ENCODE measurements around the gene ANKRD13A. TPM values are rescaled to one million over a fixed set of nuclear protein-coding genes. Genes with fewer than 3 reads are reported as not detected.

ANKRD13A gene
- total and polyA plus RNA-seq, 2 of the 13 experiments (the other 11 are each of a cell fraction or from before 2014, with no cell fraction given), result 34.1 to 41.6 TPM

DNA sequence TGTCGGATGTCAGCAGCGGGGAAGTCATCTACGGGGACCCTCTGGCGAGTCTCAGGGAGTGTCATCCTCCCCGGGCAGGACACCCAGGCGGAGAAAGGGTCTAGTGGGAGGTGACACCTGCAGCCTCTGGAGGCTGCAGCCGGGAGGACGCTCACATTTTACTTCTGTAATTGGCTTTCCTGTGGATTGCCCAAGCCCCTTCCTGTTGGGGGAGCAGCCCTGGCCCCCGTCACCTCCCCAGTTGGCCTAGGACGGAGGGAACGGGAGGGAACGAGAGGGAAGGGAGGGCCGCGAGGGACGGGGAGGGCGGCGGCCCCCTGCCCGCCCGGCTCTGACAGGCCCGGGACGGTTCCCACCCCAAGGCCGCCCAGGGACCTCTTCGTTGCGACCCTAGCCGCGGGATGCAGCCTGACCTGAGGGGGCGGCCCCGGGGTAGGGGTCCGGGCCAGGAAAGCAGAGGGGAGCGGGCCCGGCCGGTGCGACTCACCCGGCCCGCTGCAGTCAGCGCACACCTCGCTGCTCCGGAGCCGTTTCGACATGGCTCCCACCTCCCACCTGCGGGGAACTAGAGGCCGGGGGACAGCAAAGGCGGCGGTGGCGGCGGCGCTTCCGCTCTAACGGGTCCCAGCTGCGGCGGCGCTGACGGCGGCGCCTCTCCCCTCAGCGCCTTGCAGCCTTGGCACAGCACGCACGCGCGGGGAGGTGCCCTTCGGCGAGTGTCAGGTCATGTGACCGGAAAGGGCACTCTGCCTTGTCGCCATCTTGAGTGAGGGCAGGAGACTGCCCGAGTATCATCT, 3.3 kb upstream of the ANKRD13A start, which contains the start of gene GIT2 (continued):
- TF ChIP-seq ZNF790 (CRISPR knock-in tag; IDR thresholded peaks at IDR 0.05; ENCODE audit: borderline replicate concordance) (no peak), FOSL1 (CRISPR knock-in tag; IDR thresholded peaks at IDR 0.05; ENCODE audit: borderline replicate concordance) (no peak), HNRNPL (IDR thresholded peaks at IDR 0.05; ENCODE audit: low read depth, low read length) (no peak), MLLT10 (CRISPR knock-in tag; IDR thresholded peaks at IDR 0.05) (no peak), BCL6 (CRISPR knock-in tag; IDR thresholded peaks at IDR 0.05) (peak; percentile 34; the same call in 1 of the 2 replicates), ZFP82 (CRISPR knock-in tag; IDR thresholded peaks at IDR 0.05; ENCODE audit: borderline replicate concordance) (no peak), ZNF747 (CRISPR knock-in tag; IDR thresholded peaks at IDR 0.05; ENCODE audit: borderline replicate concordance) (no peak; the same call in 1 of the 2 replicates), ATRX (CRISPR knock-in tag; IDR thresholded peaks at IDR 0.05; ENCODE audit: borderline replicate concordance) (no peak), RFXAP (CRISPR knock-in tag; IDR thresholded peaks at IDR 0.05; ENCODE audit: borderline replicate concordance) (0 out of 2 replicates have a peak, but pooled peaks have one; percentile 60), KDM4B (CRISPR knock-in tag; IDR thresholded peaks at IDR 0.05) (no peak), POLR2A (IDR thresholded peaks at IDR 0.05; ENCODE audit: insufficient read depth in 1 of 2, low read depth in 2 of 2, low read length in 2 of 2) (peak; percentile 59 to 86), ZNF17 (CRISPR knock-in tag; IDR thresholded peaks at IDR 0.05) (no peak), SIN3A (IDR thresholded peaks at IDR 0.05; ENCODE audit: borderline replicate concordance, low read depth, low read length) (peak; percentile 85; the same call in 1 of the 2 replicates), ZNF10 (CRISPR knock-in tag; IDR thresholded peaks at IDR 0.05; ENCODE audit: borderline replicate concordance, low read depth) (no peak), ZNF292 (CRISPR knock-in tag; IDR thresholded peaks at IDR 0.05; ENCODE audit: borderline replicate concordance, low read depth) (no peak), SMAD1 (CRISPR knock-in tag; IDR thresholded peaks at IDR 0.05; ENCODE audit: borderline replicate concordance, low read depth) (peak; percentile 83; the same call in 1 of the 2 replicates), ZNF557 (CRISPR knock-in tag; IDR thresholded peaks at IDR 0.05) (0 out of 2 replicates have a peak, but pooled peaks have one; percentile 70), XRCC5 (optimal IDR thresholded peaks at IDR 0.05; ENCODE audit: low read length) (no peak), ZBTB21 (CRISPR knock-in tag; IDR thresholded peaks at IDR 0.05) (no peak)
- TF ChIP-seq, protein P1, sequence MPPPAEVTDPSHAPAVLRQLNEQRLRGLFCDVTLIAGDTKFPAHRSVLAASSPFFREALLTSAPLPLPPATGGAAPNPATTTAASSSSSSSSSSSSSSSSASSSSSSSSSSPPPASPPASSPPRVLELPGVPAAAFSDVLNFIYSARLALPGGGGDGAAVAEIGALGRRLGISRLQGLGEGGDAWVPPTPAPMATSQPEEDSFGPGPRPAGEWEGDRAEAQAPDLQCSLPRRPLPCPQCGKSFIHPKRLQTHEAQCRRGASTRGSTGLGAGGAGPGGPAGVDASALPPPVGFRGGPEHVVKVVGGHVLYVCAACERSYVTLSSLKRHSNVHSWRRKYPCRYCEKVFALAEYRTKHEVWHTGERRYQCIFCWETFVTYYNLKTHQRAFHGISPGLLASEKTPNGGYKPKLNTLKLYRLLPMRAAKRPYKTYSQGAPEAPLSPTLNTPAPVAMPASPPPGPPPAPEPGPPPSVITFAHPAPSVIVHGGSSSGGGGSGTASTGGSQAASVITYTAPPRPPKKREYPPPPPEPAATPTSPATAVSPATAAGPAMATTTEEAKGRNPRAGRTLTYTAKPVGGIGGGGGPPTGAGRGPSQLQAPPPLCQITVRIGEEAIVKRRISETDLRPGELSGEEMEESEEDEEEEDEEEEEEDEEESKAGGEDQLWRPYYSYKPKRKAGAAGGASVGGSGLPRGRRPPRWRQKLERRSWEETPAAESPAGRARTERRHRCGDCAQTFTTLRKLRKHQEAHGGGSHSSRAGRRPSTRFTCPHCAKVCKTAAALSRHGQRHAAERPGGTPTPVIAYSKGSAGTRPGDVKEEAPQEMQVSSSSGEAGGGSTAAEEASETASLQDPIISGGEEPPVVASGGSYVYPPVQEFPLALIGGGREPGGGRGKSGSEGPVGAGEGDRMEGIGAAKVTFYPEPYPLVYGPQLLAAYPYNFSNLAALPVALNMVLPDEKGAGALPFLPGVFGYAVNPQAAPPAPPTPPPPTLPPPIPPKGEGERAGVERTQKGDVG (CRISPR knock-in tag; IDR thresholded peaks at IDR 0.05; ENCODE audit: borderline replicate concordance), result no peak
- TF ChIP-seq, protein P2, sequence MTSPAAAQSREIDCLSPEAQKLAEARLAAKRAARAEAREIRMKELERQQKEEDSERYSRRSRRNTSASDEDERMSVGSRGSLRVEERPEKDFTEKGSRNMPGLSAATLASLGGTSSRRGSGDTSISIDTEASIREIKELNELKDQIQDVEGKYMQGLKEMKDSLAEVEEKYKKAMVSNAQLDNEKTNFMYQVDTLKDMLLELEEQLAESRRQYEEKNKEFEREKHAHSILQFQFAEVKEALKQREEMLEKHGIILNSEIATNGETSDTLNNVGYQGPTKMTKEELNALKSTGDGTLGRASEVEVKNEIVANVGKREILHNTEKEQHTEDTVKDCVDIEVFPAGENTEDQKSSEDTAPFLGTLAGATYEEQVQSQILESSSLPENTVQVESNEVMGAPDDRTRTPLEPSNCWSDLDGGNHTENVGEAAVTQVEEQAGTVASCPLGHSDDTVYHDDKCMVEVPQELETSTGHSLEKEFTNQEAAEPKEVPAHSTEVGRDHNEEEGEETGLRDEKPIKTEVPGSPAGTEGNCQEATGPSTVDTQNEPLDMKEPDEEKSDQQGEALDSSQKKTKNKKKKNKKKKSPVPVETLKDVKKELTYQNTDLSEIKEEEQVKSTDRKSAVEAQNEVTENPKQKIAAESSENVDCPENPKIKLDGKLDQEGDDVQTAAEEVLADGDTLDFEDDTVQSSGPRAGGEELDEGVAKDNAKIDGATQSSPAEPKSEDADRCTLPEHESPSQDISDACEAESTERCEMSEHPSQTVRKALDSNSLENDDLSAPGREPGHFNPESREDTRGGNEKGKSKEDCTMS (CRISPR knock-in tag; conservative IDR thresholded peaks at IDR 0.05), result no peak

Measured in HepG2 (cell line).